H1 (cell line): Measurements from ENCODE around the gene LRTM2. TPM values are rescaled to one million over a fixed set of nuclear protein-coding genes. Genes with fewer than 3 reads are reported as not detected.

Experiments used
- KDM4A ChIP-seq: IDR thresholded peaks from one replicate; pipeline ENCODE4 v1.7.1; 2012; ENCODE audit warnings: low read depth, mild to moderate bottlenecking, moderate library complexity, low read length, inconsistent platforms; ENCODE audit not compliant: severe bottlenecking
- NANOG ChIP-seq: IDR thresholded peaks from 2 replicates; pipeline ENCODE4 v1.6.1; 2011; ENCODE audit warnings: low read length, low read depth, mild to moderate bottlenecking, inconsistent platforms; ENCODE audit not compliant: insufficient read depth, poor library complexity, severe bottlenecking
- SIN3A ChIP-seq, 2 experiments: IDR thresholded peaks in 1 of 2; conservative IDR thresholded peaks in 1 of 2; 2 replicates each; pipeline ENCODE4 v1.6.1; 2011 to 2012; ENCODE audit warnings: low read length in 2 of 2, improper control_type of control experiment in 1 of 2, low read depth in 1 of 2, mild to moderate bottlenecking in 1 of 2
- TAF1 ChIP-seq: IDR thresholded peaks from 2 replicates; pipeline ENCODE4 v1.6.1; 2011; ENCODE audit warnings: mild to moderate bottlenecking, low read depth, low read length
- TAF7 ChIP-seq: optimal IDR thresholded peaks from 2 replicates; pipeline ENCODE3; 2011; ENCODE audit warnings: low read depth, mild to moderate bottlenecking, inconsistent platforms, low read length, moderate library complexity, borderline replicate concordance
- polyA plus RNA-seq, 7 experiments: library from polyadenylated mRNA; depleted of rRNA in 3 of 7; stranded (reverse) in 5 of 7; unstranded in 2 of 7; fragments of >200 nt in 5 of 7; fragments of 200-250 nt in 2 of 7; gene quantifications; 1 replicate in 5 of 7; 2 replicates in 1 of 7; 4 replicates in 1 of 7; pipeline versions ENCODE4 v1.2.1 to v1.2.3, GENCODE V29; 2011 to 2013; ENCODE audit warnings: missing spikeins in 2 of 7, mixed read lengths in 2 of 7
- total RNA-seq: library from RNA; stranded (reverse); fragmentation: NEBNext Ultra II Directional; extraction: Animal tissue kit (Norgen Biotek cat#: 25700); gene quantifications from 2 replicates; pipeline ENCODE4 v1.2.1, GENCODE V29; 2021

LRTM2 gene
- total and polyA plus RNA-seq, 2 of the 8 experiments (the other 6 are each of a cell fraction or from before 2014, with no cell fraction given) = 0.06 TPM; not detected in 1

DNA sequence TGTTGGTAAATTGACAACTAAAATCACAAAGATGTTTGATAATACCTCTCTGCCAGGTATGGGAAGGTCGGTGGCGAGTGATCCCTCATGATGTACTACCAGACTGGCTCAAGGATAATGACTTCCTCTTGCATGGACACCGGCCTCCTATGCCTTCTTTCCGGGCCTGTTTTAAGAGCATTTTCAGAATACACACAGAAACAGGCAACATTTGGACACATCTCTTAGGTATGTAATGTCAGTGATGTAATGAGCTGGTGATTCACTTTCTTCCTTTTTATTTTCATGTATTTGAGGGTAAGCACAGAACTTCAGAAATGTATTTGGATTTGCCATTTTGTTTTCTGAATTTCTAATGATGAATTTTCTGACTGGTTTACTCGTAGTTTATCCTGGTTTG is 42.6 kb upstream of the LRTM2 start (continued):
- TF ChIP-seq SIN3A (conservative IDR thresholded peaks at IDR 0.05 in 1 of 2, IDR thresholded peaks at IDR 0.05 in 1 of 2; ENCODE audit: low read depth in 1 of 2, low read length in 2 of 2) (no peak), TAF1 (no peak), TAF7 (no peak), NANOG (no peak), KDM4A (no peak)
